HG03175 (cell line): Measurements from ENCODE around the gene RABAC1.
"Not testable (repeated sequence)": the region's sequence is repeated elsewhere in the genome, so short reads cannot be mapped to it uniquely, and the experiment has no call there.

Experiments
- ATAC-seq: cut with Tn5 transposase; IDR thresholded peaks from one replicate; pipeline ENCODE4 v1.9.1; 2021; ENCODE audit warnings: mild to moderate bottlenecking, moderate library complexity; ENCODE audit not compliant: unreplicated experiment

The RABAC1 gene

DNA sequence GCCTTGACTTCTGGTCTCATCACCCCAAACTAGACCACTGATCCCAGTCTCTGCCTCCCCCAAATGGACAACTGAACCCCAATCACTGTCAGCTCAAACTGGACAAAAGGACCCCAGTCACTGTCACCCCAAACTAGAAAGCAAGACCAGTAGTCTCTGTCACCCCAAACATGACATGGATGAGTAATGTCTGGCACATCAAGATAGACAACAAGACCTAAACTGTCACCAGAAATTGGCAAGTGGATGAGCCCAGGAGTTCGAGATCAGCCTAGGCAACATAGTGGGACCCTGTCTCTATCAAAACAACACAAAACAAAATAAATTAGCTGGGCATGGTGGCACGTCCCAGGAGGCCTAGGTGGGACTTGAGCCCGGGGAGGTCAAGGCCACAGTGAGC, 12.0 kb downstream of the RABAC1 start:
- no peak for ATAC-seq

DNA sequence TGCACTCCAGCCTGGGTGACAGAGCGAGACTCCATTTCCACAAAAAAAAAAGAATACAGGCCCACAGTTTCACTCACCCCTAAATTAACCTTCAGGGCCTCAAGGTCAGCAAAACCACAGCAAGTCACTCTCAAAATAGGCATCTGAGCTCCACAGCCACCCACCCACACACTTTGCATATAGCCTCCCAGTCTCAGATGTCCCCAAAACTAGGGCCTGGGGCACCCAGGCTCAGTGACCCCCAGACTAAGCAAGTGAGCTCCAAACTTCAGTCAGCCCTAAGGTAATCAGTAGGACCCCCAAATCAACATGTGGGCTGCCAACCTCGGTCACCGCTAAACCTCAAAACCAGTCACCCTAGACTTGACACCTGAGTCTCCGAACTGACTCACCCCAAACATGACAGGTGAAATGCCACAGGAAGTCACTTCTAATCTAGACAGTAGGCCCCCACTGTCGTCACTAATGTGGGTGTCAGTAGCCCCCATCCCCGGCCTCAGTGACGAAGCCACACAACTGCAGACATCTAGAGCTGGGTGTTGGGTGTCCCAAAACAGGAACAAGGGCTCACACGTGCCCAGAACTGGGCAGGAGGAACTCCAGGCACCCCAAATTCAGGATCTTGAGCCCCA, 13.9 kb downstream of the RABAC1 start:
- ATAC-seq, result peak; percentile 84

DNA sequence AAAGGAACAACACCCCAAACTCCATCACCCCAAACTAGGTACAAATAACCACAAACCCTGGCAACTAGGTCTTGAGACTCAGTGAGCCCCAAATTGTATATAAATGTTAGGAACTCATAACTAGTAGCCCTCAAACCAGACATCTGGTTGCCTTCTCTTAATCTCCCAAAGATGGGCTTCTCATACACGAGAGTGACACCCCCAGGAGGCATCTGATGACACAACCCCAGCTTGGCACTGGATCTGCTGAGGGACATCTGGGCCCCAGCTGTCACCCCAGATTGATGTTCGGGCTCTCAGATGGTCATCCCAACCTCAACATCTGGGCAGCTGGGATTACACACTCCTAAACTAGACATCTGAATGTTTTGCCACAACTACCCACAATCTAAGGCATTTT, 14.8 kb downstream of the RABAC1 start:
- no peak for ATAC-seq

DNA sequence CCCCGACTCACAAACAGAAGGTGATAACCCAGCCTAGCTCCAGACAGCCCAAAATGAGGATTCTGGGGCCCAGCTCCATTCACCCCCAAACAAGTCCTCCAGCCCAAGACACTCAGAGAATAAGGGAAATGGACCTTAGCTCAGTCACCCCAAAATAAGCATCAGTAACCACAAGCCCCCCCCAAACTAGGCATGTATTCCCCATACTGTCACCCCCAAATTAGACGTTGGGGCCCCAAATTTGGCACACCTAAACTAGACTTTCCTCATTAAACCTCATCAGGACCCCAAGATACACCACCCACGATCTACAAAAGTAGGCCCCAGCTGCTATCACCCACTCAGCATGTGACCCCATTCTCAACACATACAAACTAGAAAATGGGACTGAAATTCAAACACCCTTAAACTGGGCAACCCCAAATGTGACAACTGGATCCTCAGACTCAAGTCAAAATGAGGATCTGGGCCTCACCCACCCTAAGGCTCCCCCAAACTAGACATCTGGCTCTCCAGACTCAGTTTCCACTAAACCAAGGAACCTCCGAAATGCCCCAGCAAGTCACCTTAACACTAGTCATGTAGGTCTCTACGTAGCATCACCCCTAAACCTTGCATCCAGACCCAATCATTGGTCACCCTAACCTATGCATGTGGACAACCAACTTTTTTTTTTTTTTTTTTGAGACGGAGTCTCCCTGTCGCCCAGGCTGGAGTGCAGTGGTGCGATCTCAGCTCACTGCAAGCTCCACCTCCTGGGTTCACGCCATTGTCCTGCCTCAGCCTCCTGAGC, 17.5 kb downstream of the RABAC1 start:
- no peak for ATAC-seq

DNA sequence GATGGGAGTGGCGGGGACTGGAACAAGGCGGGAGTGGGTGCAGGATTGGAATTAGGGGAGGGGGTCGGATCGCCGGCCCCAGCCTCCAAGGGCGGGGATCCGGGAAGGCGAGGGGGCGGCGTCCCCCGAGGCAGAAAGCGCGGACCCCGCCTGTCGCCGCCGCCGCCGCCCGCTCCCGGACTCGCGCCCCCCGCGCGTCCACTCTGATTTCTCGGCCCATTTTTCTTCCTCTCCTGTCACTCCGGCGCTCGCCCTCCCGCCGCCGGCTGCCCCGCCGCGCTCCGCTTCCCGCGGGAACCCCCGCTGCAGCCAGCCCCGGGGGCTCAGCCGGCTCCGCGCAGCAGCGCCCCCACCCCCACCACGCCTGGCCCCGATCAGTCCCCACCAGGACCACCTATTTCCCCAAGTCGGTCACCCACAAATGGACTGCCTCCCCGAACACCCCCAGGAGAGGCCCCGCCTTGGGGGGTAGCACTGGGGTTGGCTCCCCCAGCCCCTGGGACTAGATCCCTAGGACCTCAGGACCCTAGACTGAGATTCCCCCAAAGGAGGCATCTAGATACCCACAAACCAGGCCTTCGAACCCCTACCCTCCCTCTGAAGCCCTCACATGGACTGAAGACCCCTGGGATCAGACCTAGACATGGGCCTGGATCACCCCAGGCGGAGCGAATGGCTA, 18.3 kb downstream of the RABAC1 start:
- no peak for ATAC-seq

DNA sequence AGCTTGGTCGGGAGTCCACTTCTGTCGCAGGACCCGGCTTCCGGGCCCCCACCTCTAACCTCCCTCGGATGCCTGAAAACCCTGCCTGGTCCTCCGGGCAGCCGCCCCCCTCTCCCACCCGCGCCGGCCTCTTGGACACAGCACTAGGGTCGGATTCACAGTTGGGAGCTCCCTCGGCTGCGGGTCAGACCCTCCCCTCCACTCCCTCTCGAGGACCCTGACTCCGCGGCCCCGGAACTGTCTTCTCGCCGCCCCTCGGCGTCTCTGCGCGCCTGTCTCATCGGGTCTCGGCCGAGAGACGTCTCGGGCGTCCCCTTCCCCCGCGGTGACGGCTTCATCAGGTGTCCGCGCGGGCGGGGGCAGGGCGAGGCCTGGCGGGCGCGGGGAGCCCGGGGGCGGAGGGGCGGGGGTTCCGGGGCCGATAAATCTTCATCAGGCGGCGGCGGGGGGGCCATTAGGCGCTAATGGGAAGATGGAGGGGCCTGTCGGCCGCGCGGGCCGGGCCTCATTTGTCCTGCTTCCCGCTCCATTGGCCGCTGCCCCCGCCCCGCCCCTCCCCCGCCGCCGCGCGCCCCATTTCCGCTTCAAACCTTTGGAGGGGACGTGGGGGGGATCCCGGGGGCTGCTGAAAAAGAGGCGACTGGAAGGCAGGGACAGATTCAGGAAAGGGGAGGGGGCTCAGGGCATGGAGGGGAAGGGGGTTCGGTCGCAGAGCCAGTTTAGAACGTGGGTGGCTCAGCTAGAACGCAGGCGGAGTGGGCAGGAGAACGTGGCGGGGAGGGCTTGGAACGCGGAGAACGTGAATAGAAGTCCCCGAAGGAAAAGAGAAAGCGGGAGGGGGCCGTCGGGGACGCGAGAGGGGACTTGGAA, 19.0 kb downstream of the RABAC1 start:
- no peak for ATAC-seq

DNA sequence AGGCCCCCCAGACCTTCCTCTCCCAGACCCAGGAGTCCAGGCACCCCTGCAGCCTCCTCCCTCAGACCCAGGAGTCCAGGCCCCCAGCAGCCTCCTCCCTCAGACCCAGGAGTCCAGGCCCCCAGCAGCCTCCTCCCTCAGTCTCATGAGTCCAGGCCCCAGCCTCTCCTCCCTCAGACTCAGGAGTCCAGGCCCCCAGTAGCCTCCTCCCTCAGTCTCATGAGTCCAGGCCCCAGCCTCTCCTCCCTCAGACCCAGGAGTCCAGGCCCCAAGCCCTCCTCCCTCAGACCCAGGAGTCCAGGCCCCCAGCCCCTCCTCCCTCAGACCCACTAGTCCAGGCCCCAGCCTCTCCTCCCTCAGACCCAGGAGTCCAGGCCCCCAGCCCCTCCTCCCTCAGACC, 19.9 kb downstream of the RABAC1 start:
- not testable (repeated sequence) for ATAC-seq

DNA sequence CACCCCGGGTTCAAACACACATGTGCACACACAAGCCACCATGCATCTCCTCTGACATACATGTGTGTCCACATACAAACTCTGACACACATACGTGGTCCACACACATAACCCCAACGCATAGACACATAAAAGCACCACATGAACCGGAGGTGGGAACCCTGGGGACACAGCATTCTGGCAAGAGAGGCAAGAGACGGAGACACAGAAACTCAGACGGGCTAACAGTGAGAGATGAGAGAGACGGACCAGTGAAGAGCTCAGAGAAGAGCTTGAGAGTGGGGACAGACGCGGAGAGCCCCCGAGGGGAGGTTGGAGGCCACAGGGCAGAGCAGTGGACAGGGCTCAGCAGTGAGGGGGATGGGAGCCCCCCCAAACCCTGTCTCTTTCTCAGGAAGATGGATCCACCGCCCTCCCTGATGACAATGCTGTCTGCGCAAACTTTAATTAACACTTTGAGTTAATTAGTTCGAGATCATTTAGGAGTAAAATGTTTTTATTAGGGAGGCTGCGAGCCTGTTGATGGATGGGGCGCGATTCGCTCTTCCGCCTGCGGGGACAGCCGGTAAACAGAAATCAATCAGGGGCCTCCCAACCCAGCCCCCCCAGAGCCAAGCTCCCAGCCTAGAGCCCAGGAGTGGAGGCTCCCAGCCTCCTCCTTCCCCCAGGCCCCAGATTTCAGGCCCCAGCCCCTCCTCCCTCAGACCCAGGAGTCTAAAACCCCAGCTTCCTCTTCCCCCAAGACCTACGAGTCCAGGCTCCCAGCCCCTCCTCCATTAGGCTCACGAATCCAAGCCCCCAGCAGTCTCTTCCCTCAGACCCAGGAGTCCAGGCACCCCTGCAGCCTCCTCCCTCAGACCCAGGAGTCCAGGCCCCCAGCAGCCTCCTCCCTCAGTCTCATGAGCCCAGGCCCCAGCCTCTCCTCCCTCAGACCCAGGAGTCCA, 21.3 kb downstream of the RABAC1 start:
- ATAC-seq, result no peak

DNA sequence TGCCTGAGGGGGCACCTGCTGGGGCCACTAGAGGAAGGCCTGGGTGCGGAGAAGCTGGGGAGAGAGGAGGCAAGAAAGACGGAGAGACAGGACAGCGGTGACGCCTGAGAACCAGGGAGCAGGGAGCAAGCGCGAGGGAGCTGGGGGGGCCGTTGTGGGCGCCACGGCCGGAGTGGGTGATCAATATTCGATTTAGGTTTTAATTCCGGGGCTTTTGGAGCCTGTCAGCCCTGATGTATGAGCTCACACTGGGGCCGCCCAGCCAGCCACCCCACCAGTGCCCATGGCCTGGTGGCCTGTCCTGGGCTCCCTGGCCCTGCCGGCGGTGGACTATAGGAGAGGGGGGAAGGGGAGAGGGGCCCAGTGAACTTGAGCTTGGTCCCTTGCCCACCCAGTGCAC, 22.2 kb downstream of the RABAC1 start:
- no peak for ATAC-seq

DNA sequence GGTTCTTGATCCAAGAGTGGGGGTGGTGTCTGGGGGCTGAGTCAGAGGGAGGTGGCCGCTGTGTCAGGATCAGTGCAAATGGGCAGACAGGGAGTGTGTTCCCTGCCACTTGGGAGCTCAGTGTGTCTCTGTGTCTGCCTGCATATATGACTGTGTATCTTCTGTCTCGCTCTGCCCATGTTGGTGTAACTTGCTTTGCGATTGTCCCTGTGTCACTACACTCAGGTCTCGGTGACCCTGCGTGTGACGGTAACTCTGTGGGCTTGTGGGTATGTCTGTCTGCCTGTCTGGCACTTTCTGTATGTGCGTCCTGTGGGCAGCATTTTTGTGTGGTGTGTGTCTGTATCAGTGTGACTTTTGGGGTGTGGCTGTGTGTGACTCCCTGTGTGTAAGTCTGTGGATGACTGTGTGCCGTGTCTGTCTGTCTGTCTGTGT, 22.7 kb downstream of the RABAC1 start:
- no peak for ATAC-seq

DNA sequence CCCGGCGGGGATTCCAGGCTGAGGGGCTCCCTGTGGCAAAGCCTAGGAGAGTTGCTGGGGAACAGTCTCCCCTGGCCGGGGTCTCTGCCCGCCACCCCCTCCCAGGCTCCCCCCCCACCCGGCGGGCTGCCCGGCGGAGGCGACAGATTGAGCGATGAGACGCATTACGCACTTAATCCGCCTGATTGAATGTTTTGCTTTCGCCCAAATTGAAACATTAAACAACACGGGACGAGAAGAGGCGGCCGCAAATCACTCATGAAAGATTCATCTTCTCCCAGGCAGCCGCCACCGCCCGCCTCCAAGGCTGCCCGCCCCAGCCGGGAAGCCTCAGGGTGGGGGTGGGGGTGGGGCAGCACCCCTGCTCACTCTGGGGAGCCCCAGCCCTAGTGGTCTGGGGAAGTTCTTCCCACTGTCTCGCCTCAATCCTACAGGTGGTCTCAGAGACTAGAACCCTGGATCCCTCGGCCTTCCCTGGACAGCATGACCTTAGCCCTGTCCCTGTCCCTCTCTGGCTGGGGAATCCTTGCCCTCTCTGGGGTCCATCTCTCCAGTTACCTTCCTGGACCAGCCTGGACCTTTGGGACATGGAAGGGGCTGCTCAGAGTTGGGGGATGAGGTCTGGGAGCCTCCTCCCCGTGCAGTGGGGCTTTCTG, 23.2 kb downstream of the RABAC1 start:
- no peak for ATAC-seq

DNA sequence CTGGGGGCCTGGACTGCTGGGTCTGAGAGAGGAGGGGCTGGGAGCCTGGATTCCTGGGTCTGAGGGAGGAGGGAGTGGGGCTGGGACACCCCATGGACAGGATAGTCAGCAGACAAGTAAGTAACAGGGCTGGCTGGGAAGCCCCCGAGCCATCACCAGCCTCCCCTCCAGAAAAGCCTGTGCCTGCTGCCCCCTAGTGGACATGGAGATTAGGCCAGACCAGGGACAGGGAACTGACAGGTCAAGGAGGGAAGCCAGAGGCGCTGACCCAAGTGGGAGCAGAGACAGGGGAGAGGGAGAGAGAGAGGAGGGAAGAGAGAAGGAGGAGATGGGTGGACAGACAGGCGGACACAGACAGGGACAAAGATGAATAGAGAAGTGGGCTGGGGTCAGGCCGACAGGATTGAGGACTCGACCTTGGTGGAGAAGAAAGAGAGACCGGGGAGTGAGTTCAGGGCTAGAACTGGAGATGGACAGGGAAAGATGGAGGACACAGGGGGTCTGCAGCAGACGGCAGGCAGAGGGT, 24.2 kb downstream of the RABAC1 start:
- peak; percentile 45 for ATAC-seq

DNA sequence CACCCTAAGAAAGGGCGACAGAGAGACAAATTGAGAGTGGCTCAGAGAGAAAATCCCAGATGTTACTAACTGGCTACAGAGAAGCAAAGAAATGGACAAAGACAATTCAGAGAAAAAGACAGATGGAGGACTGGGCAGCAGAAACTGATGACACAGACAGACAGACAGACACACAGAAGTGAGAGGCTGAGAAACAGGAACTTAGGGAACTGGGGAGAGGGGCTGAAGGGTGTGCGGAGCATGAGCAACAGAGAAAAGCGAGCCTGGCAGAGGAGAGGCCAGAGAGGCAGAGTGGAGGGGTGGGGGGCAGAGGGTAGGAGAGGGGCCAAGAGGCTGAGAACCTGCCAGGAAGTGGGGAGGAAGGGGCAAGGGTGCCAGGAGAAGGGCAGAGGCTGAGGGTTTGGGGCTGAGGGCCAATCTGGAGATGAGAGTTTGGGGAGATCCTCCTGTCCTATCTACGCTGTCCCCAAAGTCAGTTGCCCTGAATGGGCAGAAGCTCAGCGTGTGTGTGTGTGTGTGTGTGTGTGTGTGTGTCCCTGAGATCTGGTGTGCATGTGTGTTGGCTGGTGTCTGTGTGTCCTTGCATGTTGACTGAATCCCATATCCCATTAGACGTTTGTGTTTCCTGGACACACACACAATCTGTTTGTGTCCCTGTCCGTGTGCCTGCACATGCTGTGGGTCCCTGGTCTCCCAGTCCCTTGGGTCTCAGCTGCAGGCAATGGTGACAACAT, 25.3 kb downstream of the RABAC1 start:
- no peak for ATAC-seq

DNA sequence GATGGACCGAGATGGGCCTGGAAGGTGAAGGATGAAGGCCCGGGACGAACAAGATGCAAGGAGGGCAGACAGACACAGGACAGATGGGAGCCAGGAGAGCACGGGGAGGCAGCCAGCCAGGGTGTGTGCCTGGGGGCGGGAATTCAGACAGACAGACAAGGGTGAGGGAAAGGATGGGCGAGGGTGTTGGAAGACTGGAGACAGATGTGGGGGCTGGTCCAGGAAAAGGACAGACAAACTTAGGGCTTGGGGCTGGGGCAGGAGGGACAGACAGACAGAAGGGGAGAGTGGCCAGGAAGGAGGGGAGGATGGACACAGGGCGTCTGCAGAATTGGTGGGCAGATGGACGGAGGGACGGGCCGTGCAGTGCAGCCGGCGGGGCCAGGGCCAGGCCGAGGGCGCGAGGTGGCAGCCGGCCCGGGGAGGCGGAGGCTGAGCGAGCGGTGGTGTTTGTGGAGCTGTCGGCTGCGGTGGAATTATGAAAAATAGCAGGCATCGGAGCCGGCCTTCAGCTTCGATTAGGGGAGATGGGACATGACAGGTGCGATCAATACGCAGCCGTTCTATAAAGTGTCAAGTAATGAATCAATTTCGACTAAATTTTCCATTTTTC, 26.3 kb downstream of the RABAC1 start:
- no peak for ATAC-seq

DNA sequence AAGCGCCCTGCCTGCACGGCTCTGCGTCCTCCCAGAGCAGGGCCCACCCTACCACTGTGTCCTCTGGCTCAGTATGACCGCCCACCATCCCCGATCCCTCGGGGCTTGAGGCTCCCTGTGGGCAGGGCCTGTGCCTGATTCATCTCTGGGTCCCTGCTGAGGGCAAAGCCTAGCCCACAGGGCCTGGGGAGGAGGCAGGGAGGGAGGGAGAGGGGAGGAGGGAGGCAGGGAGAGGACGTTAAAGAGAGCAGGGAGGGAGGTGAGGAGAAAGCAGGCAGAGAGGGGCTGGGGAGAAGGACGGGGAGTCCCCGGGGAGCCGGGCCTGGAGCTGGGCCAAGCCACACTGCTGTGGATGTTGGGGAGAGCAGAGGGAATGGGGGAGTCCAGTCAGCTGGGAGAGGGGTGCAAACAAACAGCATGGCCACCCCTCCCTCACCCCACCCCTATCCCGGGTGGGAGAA, 26.8 kb downstream of the RABAC1 start:
- no peak for ATAC-seq

DNA sequence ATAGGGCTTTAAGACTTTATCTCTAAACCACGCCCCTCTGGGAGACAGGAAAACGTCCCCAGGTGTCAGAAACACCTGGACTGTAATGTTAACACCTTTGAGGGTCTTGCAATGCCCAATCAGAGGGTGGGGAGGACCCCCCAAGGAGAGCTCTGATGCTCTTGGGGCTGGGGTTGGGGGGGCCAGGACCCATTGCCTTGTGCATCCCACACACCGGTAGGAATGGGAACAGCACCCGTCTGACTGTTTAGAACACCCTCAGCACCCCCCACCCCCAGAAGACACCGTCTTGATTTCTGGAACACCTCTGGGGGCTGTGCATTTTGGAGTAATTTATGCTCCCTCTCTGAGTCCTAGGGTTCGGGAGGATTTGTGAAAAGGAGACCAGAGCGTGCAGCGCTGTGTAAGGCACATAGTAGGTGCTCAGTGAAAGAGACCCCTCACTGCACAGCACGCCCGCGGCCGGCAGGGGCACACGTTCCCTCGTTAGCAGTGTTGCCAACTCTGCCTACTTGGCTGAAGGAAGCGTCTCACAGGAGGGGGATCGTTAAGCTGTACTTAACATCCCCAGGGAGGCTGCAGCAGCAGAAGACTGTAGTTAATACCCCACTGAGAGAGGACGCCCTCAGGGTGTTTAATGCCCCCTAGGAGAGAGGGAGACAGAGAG, 28.1 kb downstream of the RABAC1 start:
- no peak for ATAC-seq

DNA sequence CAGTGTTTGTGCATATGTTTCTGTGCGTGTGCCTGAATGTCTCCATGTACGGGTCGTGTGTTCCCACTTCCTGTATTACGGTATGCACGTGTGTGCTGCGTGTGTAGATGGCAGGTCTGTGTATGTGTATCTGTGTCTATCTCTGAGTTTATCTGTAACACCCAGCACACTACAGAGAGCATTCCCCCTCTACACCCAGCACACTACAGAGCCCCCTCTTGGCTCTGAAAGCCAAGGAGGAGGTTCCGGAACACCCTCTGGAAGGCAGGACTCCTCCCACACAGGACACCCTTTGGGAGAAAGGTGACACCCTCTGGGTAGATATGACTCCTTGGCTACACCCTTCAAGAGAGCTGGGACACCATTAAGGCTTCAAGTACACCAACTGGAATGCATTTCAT, 28.8 kb downstream of the RABAC1 start:
- ATAC-seq, result no peak
